ENCODE measurements around the gene THADA.

Gene THADA

GRCh38 chr2:43266711-43267111, 329.1 kb downstream of the THADA start:
- TF ChIP-seq ZNF274 (IDR thresholded peaks at IDR 0.05; ENCODE audit: low read depth, low read length) (no peak), YY1 (IDR thresholded peaks at IDR 0.05; ENCODE audit: insufficient read depth, insufficient read length) (no peak), SUZ12 (IDR thresholded peaks at IDR 0.05; ENCODE audit: extremely low read depth, insufficient read depth, insufficient read length) (no peak)
- Histone ChIP-seq H3K4me3 (ENCODE audit: insufficient read length, low read depth) (no peak overlapping the region), H3K36me3 (ENCODE audit: insufficient read depth, insufficient read length, low read length) (peaks cover 10% of the 10 kb centered on the region), H3K4me1 (ENCODE audit: insufficient read depth, insufficient read length) (peaks cover 3% of the 10 kb centered on the region), H3K9ac (ENCODE audit: insufficient read length, low read depth) (no peak overlapping the region), H3K9me3 (ENCODE audit: insufficient read depth, low read length) (no peaks in the 10 kb centered on the region), H3K27me3 (ENCODE audit: insufficient read depth, insufficient read length) (no peaks in the 10 kb centered on the region)
- no peak for DNase-seq (ENCODE audit: low read depth, low spot score)

GRCh38 chr2:43265421-43265820, 330.4 kb downstream of the THADA start:
- Histone ChIP-seq H3K27me3 (ENCODE audit: insufficient read depth, insufficient read length) (no peaks in the 10 kb centered on the region), H3K9ac (ENCODE audit: insufficient read length, low read depth) (no peak overlapping the region), H3K9me3 (ENCODE audit: insufficient read depth, low read length) (no peaks in the 10 kb centered on the region), H3K36me3 (ENCODE audit: insufficient read depth, insufficient read length, low read length) (peaks cover 5% of the 10 kb centered on the region), H3K4me1 (ENCODE audit: insufficient read depth, insufficient read length) (peaks cover 3% of the 10 kb centered on the region), H3K4me3 (ENCODE audit: insufficient read length, low read depth) (no peak overlapping the region)
- TF ChIP-seq SUZ12 (IDR thresholded peaks at IDR 0.05; ENCODE audit: extremely low read depth, insufficient read depth, insufficient read length) (no peak), YY1 (IDR thresholded peaks at IDR 0.05; ENCODE audit: insufficient read depth, insufficient read length) (no peak), ZNF274 (IDR thresholded peaks at IDR 0.05; ENCODE audit: low read depth, low read length) (no peak)
- DNase-seq (ENCODE audit: low read depth, low spot score), result no peak

GRCh38 chr2:43265001-43265400, 330.8 kb downstream of the THADA start:
- TF ChIP-seq SUZ12 (IDR thresholded peaks at IDR 0.05; ENCODE audit: extremely low read depth, insufficient read depth, insufficient read length), result no peak
- no peak for TF ChIP-seq YY1 (IDR thresholded peaks at IDR 0.05; ENCODE audit: insufficient read depth, insufficient read length)
- TF ChIP-seq ZNF274 (IDR thresholded peaks at IDR 0.05; ENCODE audit: low read depth, low read length), result no peak

DNA sequence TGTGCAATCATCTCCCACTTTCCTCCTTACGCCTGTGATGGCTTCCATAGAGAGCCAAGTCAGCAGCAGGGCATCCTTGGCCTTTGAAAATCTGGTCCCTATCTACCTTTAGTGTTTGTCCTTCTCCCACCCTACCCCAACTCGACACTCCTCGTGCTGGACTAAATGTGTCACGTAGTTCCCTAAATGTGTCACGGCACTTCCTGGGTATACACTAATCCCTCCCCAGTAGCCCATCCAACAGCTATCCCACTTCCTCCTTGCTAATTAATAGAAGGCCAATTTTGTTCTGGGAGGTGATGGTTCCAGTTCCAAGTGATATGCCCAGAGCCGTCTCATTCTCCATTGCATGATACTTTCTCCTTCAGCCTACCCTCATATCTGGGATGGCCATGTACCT, 332.9 kb downstream of the THADA start:
- no peak for DNase-seq (ENCODE audit: low read depth, low spot score)
- no peak for TF ChIP-seq SUZ12 (IDR thresholded peaks at IDR 0.05; ENCODE audit: extremely low read depth, insufficient read depth, insufficient read length)
- TF ChIP-seq YY1 (IDR thresholded peaks at IDR 0.05; ENCODE audit: insufficient read depth, insufficient read length), result no peak
- TF ChIP-seq ZNF274 (IDR thresholded peaks at IDR 0.05; ENCODE audit: low read depth, low read length), result no peak
- peaks cover 5% of the 10 kb centered on the region for H3K36me3 ChIP-seq (ENCODE audit: insufficient read depth, insufficient read length, low read length)
- no peaks in the 10 kb centered on the region for H3K9me3 ChIP-seq (ENCODE audit: insufficient read depth, low read length)
- H3K4me1 ChIP-seq (ENCODE audit: insufficient read depth, insufficient read length), result no peaks in the 10 kb centered on the region
- H3K27me3 ChIP-seq (ENCODE audit: insufficient read depth, insufficient read length), result no peaks in the 10 kb centered on the region
- H3K9ac ChIP-seq (ENCODE audit: insufficient read length, low read depth), result no peak overlapping the region
- H3K4me3 ChIP-seq (ENCODE audit: insufficient read length, low read depth), result no peak overlapping the region

More at GRCh38 chr2:43265001-43265400, 330.8 kb downstream of the THADA start:
- Histone ChIP-seq H3K4me3 (ENCODE audit: insufficient read length, low read depth) (no peak overlapping the region), H3K9ac (ENCODE audit: insufficient read length, low read depth) (no peak overlapping the region), H3K4me1 (ENCODE audit: insufficient read depth, insufficient read length) (peaks cover 3% of the 10 kb centered on the region), H3K27me3 (ENCODE audit: insufficient read depth, insufficient read length) (no peaks in the 10 kb centered on the region), H3K36me3 (ENCODE audit: insufficient read depth, insufficient read length, low read length) (peaks cover 5% of the 10 kb centered on the region), H3K9me3 (ENCODE audit: insufficient read depth, low read length) (no peaks in the 10 kb centered on the region)
- DNase-seq (ENCODE audit: low read depth, low spot score), result no peak

- Histone ChIP-seq H3K9me3 (ENCODE audit: insufficient read depth, low read length) (no peaks in the 10 kb centered on the region), H3K36me3 (ENCODE audit: insufficient read depth, insufficient read length, low read length) (peaks cover 5% of the 10 kb centered on the region), H3K9ac (ENCODE audit: insufficient read length, low read depth) (no peak overlapping the region), H3K4me1 (ENCODE audit: insufficient read depth, insufficient read length) (no peaks in the 10 kb centered on the region), H3K27me3 (ENCODE audit: insufficient read depth, insufficient read length) (no peaks in the 10 kb centered on the region), H3K4me3 (ENCODE audit: insufficient read length, low read depth) (no peak overlapping the region)
- no peak for DNase-seq (ENCODE audit: low read depth, low spot score)
- TF ChIP-seq SUZ12 (IDR thresholded peaks at IDR 0.05; ENCODE audit: extremely low read depth, insufficient read depth, insufficient read length), result no peak
- no peak for TF ChIP-seq ZNF274 (IDR thresholded peaks at IDR 0.05; ENCODE audit: low read depth, low read length)
- no peak for TF ChIP-seq YY1 (IDR thresholded peaks at IDR 0.05; ENCODE audit: insufficient read depth, insufficient read length)
These were observed 333.6 kb downstream of the THADA start for GRCh38 chr2:43262239-43262638.

- H3K4me3 ChIP-seq (ENCODE audit: insufficient read length, low read depth), result no peak overlapping the region
- no peaks in the 10 kb centered on the region for H3K4me1 ChIP-seq (ENCODE audit: insufficient read depth, insufficient read length)
- TF ChIP-seq ZNF274 (IDR thresholded peaks at IDR 0.05; ENCODE audit: low read depth, low read length) (no peak), SUZ12 (IDR thresholded peaks at IDR 0.05; ENCODE audit: extremely low read depth, insufficient read depth, insufficient read length) (no peak), YY1 (IDR thresholded peaks at IDR 0.05; ENCODE audit: insufficient read depth, insufficient read length) (no peak)
- H3K36me3 ChIP-seq (ENCODE audit: insufficient read depth, insufficient read length, low read length), result peaks cover 7% of the 10 kb centered on the region
- DNase-seq (ENCODE audit: low read depth, low spot score), result no peak
- H3K9me3 ChIP-seq (ENCODE audit: insufficient read depth, low read length), result no peaks in the 10 kb centered on the region
- H3K27me3 ChIP-seq (ENCODE audit: insufficient read depth, insufficient read length), result no peaks in the 10 kb centered on the region
- H3K9ac ChIP-seq (ENCODE audit: insufficient read length, low read depth), result no peak overlapping the region
These were observed 336.3 kb downstream of the THADA start for GRCh38 chr2:43259512-43259911.

- H3K4me3 ChIP-seq (ENCODE audit: insufficient read length, low read depth), result no peak overlapping the region
- no peak overlapping the region for H3K9ac ChIP-seq (ENCODE audit: insufficient read length, low read depth)
- H3K36me3 ChIP-seq (ENCODE audit: insufficient read depth, insufficient read length, low read length), result peaks cover 7% of the 10 kb centered on the region
- no peaks in the 10 kb centered on the region for H3K9me3 ChIP-seq (ENCODE audit: insufficient read depth, low read length)
- no peaks in the 10 kb centered on the region for H3K27me3 ChIP-seq (ENCODE audit: insufficient read depth, insufficient read length)
- TF ChIP-seq YY1 (IDR thresholded peaks at IDR 0.05; ENCODE audit: insufficient read depth, insufficient read length), result no peak
- TF ChIP-seq SUZ12 (IDR thresholded peaks at IDR 0.05; ENCODE audit: extremely low read depth, insufficient read depth, insufficient read length), result no peak
- no peak for TF ChIP-seq ZNF274 (IDR thresholded peaks at IDR 0.05; ENCODE audit: low read depth, low read length)
- H3K4me1 ChIP-seq (ENCODE audit: insufficient read depth, insufficient read length), result no peaks in the 10 kb centered on the region
- DNase-seq (ENCODE audit: low read depth, low spot score), result no peak
These were observed 337.2 kb downstream of the THADA start for GRCh38 chr2:43258547-43259156.

All from NT2/D1 (cell line).